Transverse colon (tissue), 4 donors: ENCODE results near the gene TROAP. TPM values are rescaled to one million over a fixed set of nuclear protein-coding genes. Genes with fewer than 3 reads are reported as not detected.

ENCODE experiments used
- DNase-seq: peaks from one replicate; pipeline ENCODE4 v3.0.0-alpha.2; 2019
- H3K27ac ChIP-seq, 4 donors: fragments of 200-600 bp; sonication (generic); 2 replicates each; pipeline ENCODE4 v1.5.1; 2016 to 2018; ENCODE audit warnings: inconsistent platforms in 4 of 4
- H3K27me3 ChIP-seq: fragments of 200-600 bp; sonication (generic); 2 replicates; pipeline ENCODE4 v1.5.1; 2017; ENCODE audit warnings: inconsistent platforms
- H3K36me3 ChIP-seq, 4 donors: fragments of 200-600 bp; sonication (generic); 2 replicates each; pipeline ENCODE4 v1.5.1; 2017 to 2019; ENCODE audit warnings: inconsistent platforms in 4 of 4
- H3K4me1 ChIP-seq, 4 donors: fragments of 200-600 bp; sonication (generic); 2 replicates each; pipeline ENCODE4 v1.5.1; 2017 to 2020; ENCODE audit warnings: inconsistent platforms in 4 of 4
- H3K4me3 ChIP-seq, 4 donors: fragments of 200-600 bp; sonication (generic); 1 replicate in 1 of 4; 2 replicates in 3 of 4; pipeline versions ENCODE4 v1.5.1 to v1.6.1; 2017 to 2019; ENCODE audit warnings: inconsistent platforms in 4 of 4
- H3K9me3 ChIP-seq, 2 donors: fragments of 200-600 bp; sonication (generic); 2 replicates each; pipeline ENCODE4 v1.5.1; 2017 to 2019; ENCODE audit warnings: inconsistent platforms in 2 of 2
- EP300 ChIP-seq: sonication (generic); formaldehyde crosslinking; IDR thresholded peaks from one replicate; pipeline ENCODE4 v1.6.1; 2017; ENCODE audit warnings: antibody characterized with exemption, low read depth
- POLR2A ChIP-seq: fragments of 450-650 bp; IDR thresholded peaks from one replicate; pipeline ENCODE4 v1.6.1; 2016; ENCODE audit warnings: antibody characterized with exemption, mild to moderate bottlenecking, moderate library complexity
- POLR2AphosphoS5 ChIP-seq, 3 donors: sonication (generic); formaldehyde crosslinking; IDR thresholded peaks; one replicate each; pipeline ENCODE4 v1.6.1; 2016; ENCODE audit warnings: antibody characterized with exemption in 3 of 3
- WGBS, 2 donors: methylation state at CpG; one replicate each; pipeline ENCODE4 v1.1.5; 2018; ENCODE audit warnings: low coverage in 1 of 2; 5-methylcytosine and 5-hydroxymethylcytosine counted together
- in situ Hi-C, 4 donors: fragments of 200-750 bp; cut with MboI; loops; one replicate each; pipeline versions ENCODE4 v1.15.0 to v1.15.1; 2017; ENCODE audit warnings: low sequenced_read_pairs in 3 of 4, low pct_ligation_motif_present in 1 of 4, low pct_unique_long_range_greater_than_20kb in 1 of 4
- intact Hi-C: fragments of 100-400 bp; cut with DNase I; formaldehyde crosslinking; loops from one replicate; pipeline ENCODE4 v1.15.1; 2023; ENCODE audit warnings: low total_unique reads
- total RNA-seq, 4 donors: library from RNA; depleted of rRNA; stranded (reverse); fragments of >200 nt; gene quantifications; one replicate each; pipeline ENCODE4 v1.1.0, GENCODE V29; 2016
- TF ChIP-seq, protein P1 (sequence below), 5 experiments: fragments of 200-600 bp in 3 of 5; fragments of 450-650 bp in 2 of 5; sonication (generic) in 3 of 5; IDR thresholded peaks; 1 replicate in 2 of 5; 2 replicates in 3 of 5; pipeline ENCODE4 v1.5.1; 2016 to 2017; ENCODE audit warnings: antibody characterized with exemption in 5 of 5, inconsistent platforms in 3 of 5, mild to moderate bottlenecking in 2 of 5, moderate library complexity in 1 of 5

The TROAP gene
- total RNA-seq, 4 donors from 2014 or later: 1.1 to 100 (median 2.7) TPM

DNA sequence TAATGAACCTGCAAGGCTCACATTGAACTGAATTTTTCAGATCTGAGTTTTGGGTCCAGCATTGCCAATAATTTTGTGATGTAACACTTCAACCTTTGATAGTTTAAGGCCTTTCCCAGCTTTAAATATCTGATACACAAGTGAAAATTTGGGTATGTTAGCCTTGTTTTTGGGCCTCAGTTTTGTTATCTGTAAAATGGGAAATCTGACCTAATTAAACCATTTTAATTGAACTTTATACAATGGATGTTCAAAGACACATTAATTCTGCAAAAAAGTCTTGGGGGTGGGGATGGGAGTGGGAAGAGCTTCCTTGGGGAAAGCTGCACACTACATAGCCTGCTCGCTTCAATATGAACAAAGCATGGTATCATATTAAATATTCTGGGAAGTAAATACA is 39.0 kb downstream of the TROAP start:
- H3K27me3 ChIP-seq: no peaks in the 10 kb centered on the region
- no peak for DNase-seq
- H3K9me3 ChIP-seq: no peaks in the 10 kb centered on the region
- H3K4me1 ChIP-seq: peaks cover 4 to 23% (median 8%) of the 10 kb centered on the region in 4 donors
- intact Hi-C loops: no loop called here
- H3K4me3 ChIP-seq: no peak overlapping the region
- H3K27ac ChIP-seq: no peak overlapping the region
- TF ChIP-seq POLR2A (no peak), POLR2AphosphoS5 (IDR thresholded peaks at IDR 0.05) (no peak), EP300 (no peak)
- TF ChIP-seq, protein P1, sequence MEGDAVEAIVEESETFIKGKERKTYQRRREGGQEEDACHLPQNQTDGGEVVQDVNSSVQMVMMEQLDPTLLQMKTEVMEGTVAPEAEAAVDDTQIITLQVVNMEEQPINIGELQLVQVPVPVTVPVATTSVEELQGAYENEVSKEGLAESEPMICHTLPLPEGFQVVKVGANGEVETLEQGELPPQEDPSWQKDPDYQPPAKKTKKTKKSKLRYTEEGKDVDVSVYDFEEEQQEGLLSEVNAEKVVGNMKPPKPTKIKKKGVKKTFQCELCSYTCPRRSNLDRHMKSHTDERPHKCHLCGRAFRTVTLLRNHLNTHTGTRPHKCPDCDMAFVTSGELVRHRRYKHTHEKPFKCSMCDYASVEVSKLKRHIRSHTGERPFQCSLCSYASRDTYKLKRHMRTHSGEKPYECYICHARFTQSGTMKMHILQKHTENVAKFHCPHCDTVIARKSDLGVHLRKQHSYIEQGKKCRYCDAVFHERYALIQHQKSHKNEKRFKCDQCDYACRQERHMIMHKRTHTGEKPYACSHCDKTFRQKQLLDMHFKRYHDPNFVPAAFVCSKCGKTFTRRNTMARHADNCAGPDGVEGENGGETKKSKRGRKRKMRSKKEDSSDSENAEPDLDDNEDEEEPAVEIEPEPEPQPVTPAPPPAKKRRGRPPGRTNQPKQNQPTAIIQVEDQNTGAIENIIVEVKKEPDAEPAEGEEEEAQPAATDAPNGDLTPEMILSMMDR (IDR thresholded peaks at IDR 0.05): no peak
- 89% methylated on average over 1 of the region's 1 CpG; no CpG with 5 or more reads in 1 of the 2 donors for WGBS, 2 donors
- H3K36me3 ChIP-seq: no peaks in the 10 kb centered on the region
- in situ Hi-C loops: loop anchor here in 2 of 4 donors (5.0 kb wide), 1 partner anchor 155 kb away; no protein-coding TSS in a partner anchor

DNA sequence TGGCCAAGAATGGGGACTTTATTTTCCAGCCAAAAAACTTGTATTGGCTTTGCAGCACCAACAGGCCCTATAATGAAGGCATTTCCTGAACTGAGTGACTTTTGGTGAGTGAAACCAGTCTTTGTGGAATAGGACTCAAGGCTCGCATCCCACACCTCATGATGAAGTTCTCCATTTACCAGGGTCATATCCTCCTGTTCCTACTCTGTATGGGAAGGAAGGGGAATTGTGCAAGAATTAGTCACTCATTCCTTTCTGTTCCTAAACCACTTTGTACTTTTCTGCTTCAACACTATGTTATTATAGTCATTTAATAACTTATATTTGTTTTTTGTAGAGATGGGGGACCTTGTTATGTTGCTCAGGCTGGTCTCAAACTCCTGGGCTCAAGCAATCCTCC is 41.9 kb downstream of the TROAP start:
- Histone ChIP-seq H3K4me3 (no peak overlapping the region), H3K9me3 (no peaks in the 10 kb centered on the region), H3K36me3 (no peaks in the 10 kb centered on the region), H3K27ac (peak overlapping the region in 1 of 4 donors; percentile 21), H3K27me3 (no peaks in the 10 kb centered on the region), H3K4me1 (peaks cover 8 to 28% (median 22%) of the 10 kb centered on the region in 4 donors)
- intact Hi-C loops: no loop called here
- TF ChIP-seq EP300: no peak
- no peak for TF ChIP-seq POLR2A
- no peak for TF ChIP-seq POLR2AphosphoS5 (IDR thresholded peaks at IDR 0.05)
- no peak for DNase-seq
- 95 to 100% methylated on average over 1 of the region's 1 CpG for WGBS, 2 donors
- in situ Hi-C loops: loop anchor here in 2 of 4 donors (5.0 kb wide), 1 partner anchor 152 kb away; no protein-coding TSS in a partner anchor

DNA sequence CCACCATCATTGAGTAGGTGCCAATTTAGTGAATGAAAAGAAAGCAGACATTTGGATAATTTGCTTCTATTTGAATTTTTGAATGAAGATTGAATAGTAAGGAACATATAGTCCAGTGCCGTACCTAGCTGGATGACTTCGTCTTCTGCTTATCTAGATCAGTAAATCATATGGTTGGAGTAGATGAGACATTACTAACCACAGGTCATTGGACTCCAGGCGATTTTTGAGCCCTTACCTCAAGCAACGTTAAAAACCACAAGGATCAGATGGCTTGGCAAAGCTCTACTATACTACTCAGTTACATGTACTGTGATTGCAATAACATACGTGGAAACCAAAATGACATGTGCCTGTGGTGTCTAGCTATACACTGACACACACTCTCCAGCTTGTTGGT is 42.5 kb downstream of the TROAP start:
- H3K4me3 ChIP-seq: peak overlapping the region in 3 of 4 donors; percentile 82 to 96 (median 92)
- no peak for DNase-seq
- H3K27me3 ChIP-seq: no peaks in the 10 kb centered on the region
- no peaks in the 10 kb centered on the region for H3K9me3 ChIP-seq
- H3K4me1 ChIP-seq: peaks cover 9 to 28% (median 23%) of the 10 kb centered on the region in 4 donors
- in situ Hi-C loops: no loop called here
- H3K27ac ChIP-seq: peak overlapping the region in 3 of 4 donors; percentile 21 to 99 (median 98)
- no peak for TF ChIP-seq POLR2A
- TF ChIP-seq POLR2AphosphoS5 (IDR thresholded peaks at IDR 0.05): no peak
- no peak for TF ChIP-seq EP300
- TF ChIP-seq, protein P1 (IDR thresholded peaks at IDR 0.05): no peak
- WGBS, 2 donors: 50 to 73% methylated on average over 5 of the region's 5 CpGs
- intact Hi-C loops: no loop called here
- H3K36me3 ChIP-seq: no peaks in the 10 kb centered on the region

DNA sequence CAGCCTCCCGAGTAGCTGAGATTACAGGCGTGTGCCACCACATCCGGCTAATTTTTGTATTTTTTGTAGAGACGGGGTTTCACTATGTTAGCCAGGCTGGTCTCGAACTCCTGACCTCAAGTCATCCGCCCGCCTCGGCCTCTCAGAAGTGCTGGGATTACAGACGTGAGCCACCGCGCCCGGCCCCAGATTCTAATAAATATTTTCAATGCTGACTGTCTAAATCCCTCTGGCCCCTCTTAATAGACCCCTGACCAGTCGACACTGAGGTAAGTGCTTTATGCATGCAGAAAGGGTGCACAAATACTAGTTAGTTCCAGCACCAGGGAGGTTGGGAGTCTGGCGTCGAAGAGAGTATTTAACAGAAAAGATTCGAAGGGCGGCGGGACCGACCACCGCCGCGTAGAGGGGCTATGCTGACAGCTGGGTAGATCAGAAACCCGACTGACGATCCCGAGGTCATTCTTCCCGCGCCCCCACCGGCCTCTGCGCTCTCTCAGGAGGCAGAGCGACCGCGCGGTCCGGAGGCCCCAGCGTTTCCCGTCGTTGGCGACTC is 43.1 kb downstream of the TROAP start:
- no peaks in the 10 kb centered on the region for H3K9me3 ChIP-seq
- H3K4me3 ChIP-seq: peak overlapping the region; percentile 82 to 96 (median 87)
- 6% methylated on average over 37 of the region's 38 CpGs; no CpG with 5 or more reads in 1 of the 2 donors for WGBS, 2 donors
- H3K27me3 ChIP-seq: no peaks in the 10 kb centered on the region
- H3K4me1 ChIP-seq: peaks cover 9 to 28% (median 23%) of the 10 kb centered on the region in 4 donors
- no peak for DNase-seq
- H3K36me3 ChIP-seq: no peaks in the 10 kb centered on the region
- no peak for TF ChIP-seq POLR2A
- no peak for TF ChIP-seq EP300
- TF ChIP-seq POLR2AphosphoS5 (IDR thresholded peaks at IDR 0.05): no peak
- TF ChIP-seq, protein P1 (IDR thresholded peaks at IDR 0.05): no peak
- in situ Hi-C loops: no loop called here
- H3K27ac ChIP-seq: peak overlapping the region; percentile 94 to 99 (median 98)
- intact Hi-C loops: no loop called here
